B cell (primary cell): ENCODE data around the gene PLEKHG4B. TPM values are rescaled to one million over a fixed set of nuclear protein-coding genes. Genes with fewer than 3 reads are reported as not detected.

Experiments
- ATAC-seq: fragments of 200-7000 bp; cut with Tn5 transposase; one replicate; pipeline ENCODE4 v1.10.0; 2021; ENCODE audit warnings: low read depth, mild to moderate bottlenecking, moderate number of reproducible peaks, moderate library complexity
- CTCF ChIA-PET: fragments of 350-600 bp; sonication (Branson Sonifier 250); formaldehyde crosslinking; loops from one replicate; lab custom pipeline; 2021; ENCODE audit warnings: antibody characterized with exemption, inconsistent platforms; lab: Charles Lee
- POLR2A ChIA-PET: fragments of 350-600 bp; sonication (Branson Sonifier 250); formaldehyde crosslinking; loops from one replicate; lab custom pipeline; 2021; ENCODE audit warnings: antibody characterized with exemption; lab: Charles Lee
- DNase-seq: peaks from one replicate; pipeline ENCODE4 v3.0.0; 2013
- H2AFZ ChIP-seq: 2 replicates; pipeline ENCODE4 v1.6.1; 2012; ENCODE audit warnings: mild to moderate bottlenecking, low read depth, low read length; ENCODE audit not compliant: insufficient read depth, poor library complexity, severe bottlenecking
- H3K27ac ChIP-seq, 2 donors: 1 replicate in 1 of 2; 2 replicates in 1 of 2; pipeline ENCODE4 v1.5.1; 2012 to 2013; ENCODE audit warnings: low read length in 2 of 2, mild to moderate bottlenecking in 2 of 2, moderate library complexity in 1 of 2
- H3K27me3 ChIP-seq, 4 experiments: fragments of 200-600 bp in 1 of 4; sonication (generic) in 1 of 4; replicated peaks in 1 of 4; 1 replicate in 2 of 4; 2 replicates in 2 of 4; pipeline versions ENCODE4 v1.6.1 to v1.7.0; 2013 to 2016; ENCODE audit warnings: low read length in 3 of 4, mild to moderate bottlenecking in 2 of 4, mixed read lengths in 1 of 4, moderate library complexity in 1 of 4; ENCODE audit not compliant: insufficient read depth in 4 of 4, control insufficient read depth in 3 of 4; ENCODE audit errors: control extremely low read depth in 1 of 4
- H3K36me3 ChIP-seq, 2 experiments: replicated peaks in 1 of 2; 1 replicate in 1 of 2; 2 replicates in 1 of 2; pipeline versions ENCODE4 v1.6.1 to v1.7.1; 2013; ENCODE audit warnings: low read length in 1 of 2; ENCODE audit not compliant: insufficient read depth in 2 of 2, control insufficient read depth in 1 of 2; ENCODE audit errors: control extremely low read depth in 1 of 2, extremely low read depth in 1 of 2
- H3K4me1 ChIP-seq, 2 donors: fragments of 200-600 bp in 1 of 2; sonication (generic) in 1 of 2; 1 replicate in 1 of 2; 2 replicates in 1 of 2; pipeline versions ENCODE4 v1.5.1 to v1.6.1; 2013 to 2017; ENCODE audit warnings: low read length in 2 of 2; ENCODE audit not compliant: control insufficient read depth in 2 of 2, insufficient read depth in 2 of 2
- H3K4me2 ChIP-seq: replicated peaks from 2 replicates; pipeline ENCODE3; 2012; ENCODE audit warnings: mild to moderate bottlenecking, low read depth, low read length; ENCODE audit not compliant: poor library complexity, severe bottlenecking
- H3K4me3 ChIP-seq, 5 experiments: fragments of 200-600 bp in 1 of 5; sonication (generic) in 1 of 5; 1 replicate in 3 of 5; 2 replicates in 2 of 5; pipeline versions ENCODE4 v1.5.1 to v1.7.0; 2011 to 2016; ENCODE audit warnings: low read length in 4 of 5, mild to moderate bottlenecking in 4 of 5, low read depth in 2 of 5, control low read depth in 1 of 5, moderate library complexity in 1 of 5; ENCODE audit not compliant: insufficient read depth in 1 of 5; ENCODE audit errors: control extremely low read depth in 1 of 5, extremely low read depth in 1 of 5
- H3K79me2 ChIP-seq: fragments of 200-600 bp; sonication (generic); one replicate; pipeline ENCODE4 v1.6.0; 2016; ENCODE audit warnings: low read length; ENCODE audit not compliant: control insufficient read depth, insufficient read depth
- H3K9ac ChIP-seq: fragments of 200-600 bp; sonication (generic); 2 replicates; pipeline ENCODE4 v1.6.1; 2017; ENCODE audit warnings: mild to moderate bottlenecking, low read length, moderate library complexity
- H3K9me3 ChIP-seq, 3 donors: one replicate each; pipeline versions ENCODE4 v1.6.1 to v1.7.1; 2013; ENCODE audit warnings: low read length in 2 of 3; ENCODE audit not compliant: control insufficient read depth in 2 of 3, insufficient read depth in 1 of 3; ENCODE audit errors: control extremely low read depth in 1 of 3
- H4K20me1 ChIP-seq: 2 replicates; pipeline ENCODE4 v1.6.0; 2012; ENCODE audit warnings: mild to moderate bottlenecking, low read length; ENCODE audit not compliant: insufficient read depth, control insufficient read depth, poor library complexity, severe bottlenecking
- H3K27ac Mint-ChIP-seq: one replicate; pipeline ENCODE4 v1.8.0; 2021; ENCODE audit warnings: mixed read lengths
- H3K27me3 Mint-ChIP-seq: one replicate; pipeline ENCODE4 v1.8.0; 2021; ENCODE audit warnings: mixed read lengths
- H3K4me1 Mint-ChIP-seq: one replicate; pipeline ENCODE4 v1.8.0; 2021; ENCODE audit warnings: mixed read lengths
- H3K4me3 Mint-ChIP-seq: one replicate; pipeline ENCODE4 v1.8.0; 2021; ENCODE audit warnings: mixed read lengths
- H3K9me3 Mint-ChIP-seq: one replicate; pipeline ENCODE4 v1.8.0; 2022; ENCODE audit warnings: mixed read lengths; ENCODE audit not compliant: insufficient read depth
- EZH2 ChIP-seq: IDR thresholded peaks from 2 replicates; pipeline ENCODE4 v1.6.1; 2012; ENCODE audit warnings: borderline replicate concordance, low read depth, mild to moderate bottlenecking, moderate library complexity, low read length; ENCODE audit not compliant: insufficient read depth, poor library complexity, severe bottlenecking
- WGBS: methylation state at CpG from one replicate; pipeline ENCODE4 v1.1.5; 2013; ENCODE audit warnings: missing lambda C conversion rate; ENCODE audit not compliant: insufficient coverage; 5-methylcytosine and 5-hydroxymethylcytosine counted together
- intact Hi-C: fragments of 100-400 bp; cut with micrococcal nuclease; formaldehyde crosslinking; loops from one replicate; pipeline ENCODE4 v1.10.0; 2022
- polyA plus RNA-seq: library from polyadenylated mRNA; depleted of rRNA; stranded (reverse); fragments of >200 nt; gene quantifications from 2 replicates; pipeline ENCODE4 v1.2.3, GENCODE V29; 2012
- total RNA-seq, 2 donors: library from RNA; stranded (reverse); fragments of 120-200 nt in 1 of 2; gene quantifications; 1 replicate in 1 of 2; 2 replicates in 1 of 2; pipeline versions ENCODE4 v1.2.3 to v1.2.4, GENCODE V29; 2013 to 2022
- TF ChIP-seq, protein P1 (sequence below): fragments of 200-600 bp; IDR thresholded peaks from one replicate; pipeline ENCODE4 v1.8.0; 2022; ENCODE audit warnings: antibody characterized with exemption, mild to moderate bottlenecking

The PLEKHG4B gene
- total and polyA plus RNA-seq, 2 donors (not counting 1 experiment from before 2014, with no cell fraction given), result not detected

DNA sequence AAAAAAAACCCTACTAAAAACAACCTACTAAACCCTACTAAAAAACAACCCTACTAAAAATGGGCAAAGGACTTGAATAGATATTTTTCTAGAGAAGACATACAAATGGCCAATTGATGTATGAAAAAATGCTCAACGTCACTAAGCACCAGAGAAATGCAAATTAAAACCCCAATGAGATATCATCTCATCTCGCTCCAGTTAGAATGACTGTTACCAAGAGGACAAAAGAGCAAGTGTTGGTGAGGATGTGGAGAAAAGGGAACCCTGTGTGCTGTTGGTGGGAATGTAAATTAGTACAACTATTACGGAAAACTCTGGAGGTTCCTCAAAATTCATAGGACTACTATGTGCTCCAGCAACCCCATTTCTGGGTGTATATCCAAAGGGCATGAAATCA lies 136.9 kb downstream of the PLEKHG4B start:
- Mint-ChIP-seq H3K27ac (no peak overlapping the region), H3K4me3 (no peak overlapping the region), H3K9me3 (no peaks in the 10 kb centered on the region), H3K27me3 (no peaks in the 10 kb centered on the region), H3K4me1 (no peaks in the 10 kb centered on the region)
- no peaks in the 10 kb centered on the region for H3K27me3 ChIP-seq
- no peak overlapping the region for H2AFZ ChIP-seq
- intact Hi-C loops, result no loop called here
- no peak overlapping the region for H3K27ac ChIP-seq
- POLR2A ChIA-PET, result no interaction called here
- peaks cover 12% of the 10 kb centered on the region for H3K79me2 ChIP-seq
- peaks cover 8 to 80% of the 10 kb centered on the region in 2 experiments for H3K36me3 ChIP-seq
- no peak overlapping the region for H3K4me3 ChIP-seq
- no peak for ATAC-seq
- DNase-seq, result no peak
- no peaks in the 10 kb centered on the region for H3K4me1 ChIP-seq
- no peak overlapping the region for H3K4me2 ChIP-seq
- WGBS, result no CpG with 5 or more reads among the region's 3 CpGs
- CTCF ChIA-PET, result no interaction called here
- no peaks in the 10 kb centered on the region for H3K9me3 ChIP-seq
- no peak overlapping the region for H3K9ac ChIP-seq
- TF ChIP-seq EZH2, result no peak
- TF ChIP-seq, protein P1, sequence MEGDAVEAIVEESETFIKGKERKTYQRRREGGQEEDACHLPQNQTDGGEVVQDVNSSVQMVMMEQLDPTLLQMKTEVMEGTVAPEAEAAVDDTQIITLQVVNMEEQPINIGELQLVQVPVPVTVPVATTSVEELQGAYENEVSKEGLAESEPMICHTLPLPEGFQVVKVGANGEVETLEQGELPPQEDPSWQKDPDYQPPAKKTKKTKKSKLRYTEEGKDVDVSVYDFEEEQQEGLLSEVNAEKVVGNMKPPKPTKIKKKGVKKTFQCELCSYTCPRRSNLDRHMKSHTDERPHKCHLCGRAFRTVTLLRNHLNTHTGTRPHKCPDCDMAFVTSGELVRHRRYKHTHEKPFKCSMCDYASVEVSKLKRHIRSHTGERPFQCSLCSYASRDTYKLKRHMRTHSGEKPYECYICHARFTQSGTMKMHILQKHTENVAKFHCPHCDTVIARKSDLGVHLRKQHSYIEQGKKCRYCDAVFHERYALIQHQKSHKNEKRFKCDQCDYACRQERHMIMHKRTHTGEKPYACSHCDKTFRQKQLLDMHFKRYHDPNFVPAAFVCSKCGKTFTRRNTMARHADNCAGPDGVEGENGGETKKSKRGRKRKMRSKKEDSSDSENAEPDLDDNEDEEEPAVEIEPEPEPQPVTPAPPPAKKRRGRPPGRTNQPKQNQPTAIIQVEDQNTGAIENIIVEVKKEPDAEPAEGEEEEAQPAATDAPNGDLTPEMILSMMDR, result no peak
- H4K20me1 ChIP-seq, result peaks cover 15% of the 10 kb centered on the region

DNA sequence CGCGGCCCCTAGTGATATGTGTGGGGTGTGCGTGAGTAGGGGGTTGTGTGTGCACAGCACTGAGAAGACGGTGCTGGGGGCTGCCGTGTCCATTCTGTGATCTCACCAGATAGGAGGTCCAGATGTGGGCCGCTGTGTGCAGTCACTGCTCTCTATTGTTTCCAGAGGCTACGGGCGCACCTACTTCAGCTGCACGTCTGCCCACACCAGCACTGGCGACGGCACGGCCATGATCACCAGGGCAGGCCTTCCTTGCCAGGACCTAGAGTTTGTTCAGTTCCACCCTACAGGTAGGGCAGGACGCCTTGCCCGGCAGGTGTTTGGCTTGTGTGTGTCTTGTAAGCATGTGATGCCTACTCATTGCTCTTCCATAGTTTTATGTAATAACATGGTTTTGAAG lies 138.7 kb downstream of the PLEKHG4B start:
- intact Hi-C loops, result no loop called here
- H3K9ac ChIP-seq, result no peak overlapping the region
- H3K9me3 ChIP-seq, result no peaks in the 10 kb centered on the region
- CTCF ChIA-PET, result no interaction called here
- TF ChIP-seq, protein P1, result no peak
- TF ChIP-seq EZH2, result no peak
- Mint-ChIP-seq H3K27ac (peak overlapping the region; percentile 6), H3K4me3 (no peak overlapping the region), H3K9me3 (no peaks in the 10 kb centered on the region), H3K4me1 (no peaks in the 10 kb centered on the region), H3K27me3 (no peaks in the 10 kb centered on the region)
- no peaks in the 10 kb centered on the region for H3K4me1 ChIP-seq
- WGBS, result 99% methylated on average over 10 of the region's 14 CpGs
- no peaks in the 10 kb centered on the region for H3K79me2 ChIP-seq
- no peak overlapping the region for H3K4me3 ChIP-seq
- H3K27ac ChIP-seq, result no peak overlapping the region
- no peaks in the 10 kb centered on the region for H3K27me3 ChIP-seq
- no peak overlapping the region for H3K4me2 ChIP-seq
- no peak overlapping the region for H2AFZ ChIP-seq
- DNase-seq (no peak), ATAC-seq (no peak)
- POLR2A ChIA-PET, result no interaction called here
- peaks cover 8 to 77% of the 10 kb centered on the region in 2 experiments for H3K36me3 ChIP-seq
- no peaks in the 10 kb centered on the region for H4K20me1 ChIP-seq
